HFF-Myc (cell line): ENCODE results near the gene DLGAP1.

Experiments used
- DNase-seq: peaks from one replicate; pipeline ENCODE4 v3.0.0-alpha.2; 2011; ENCODE audit warnings: low read depth; ENCODE audit errors: extremely low read depth
- H3K4me3 ChIP-seq: replicated peaks from 2 replicates; pipeline ENCODE4 v1.5.1; 2011; ENCODE audit warnings: low read depth, mild to moderate bottlenecking, control low read depth, low read length
- CTCF ChIP-seq: IDR thresholded peaks from 2 replicates; pipeline ENCODE4 v1.5.1; 2012; ENCODE audit warnings: mild to moderate bottlenecking, low read depth, low read length, control low read depth; ENCODE audit errors: missing control alignments

The DLGAP1 gene

GRCh38 chr18:3900327-3900726 lies 554.8 kb downstream of the DLGAP1 start:
- no peak for DNase-seq
- no peak for TF ChIP-seq CTCF
- no peak overlapping the region for H3K4me3 ChIP-seq

GRCh38 chr18:3898861-3899613 lies 556.1 kb downstream of the DLGAP1 start:
- no peak for DNase-seq
- TF ChIP-seq CTCF, result no peak
- H3K4me3 ChIP-seq, result no peak overlapping the region

- DNase-seq, result no peak
- no peak for TF ChIP-seq CTCF
- H3K4me3 ChIP-seq, result no peak overlapping the region
Observed at GRCh38 chr18:3892152-3892551, 563.0 kb downstream of the DLGAP1 start.

GRCh38 chr18:3891245-3891644 lies 563.9 kb downstream of the DLGAP1 start:
- H3K4me3 ChIP-seq, result no peak overlapping the region
- DNase-seq, result no peak
- no peak for TF ChIP-seq CTCF

- TF ChIP-seq CTCF, result no peak
- no peak for DNase-seq
- H3K4me3 ChIP-seq, result no peak overlapping the region
Observed at GRCh38 chr18:3889803-3890202, 565.3 kb downstream of the DLGAP1 start.

GRCh38 chr18:3889121-3889520 lies 566.0 kb downstream of the DLGAP1 start:
- DNase-seq, result no peak
- H3K4me3 ChIP-seq, result no peak overlapping the region
- no peak for TF ChIP-seq CTCF
